ENCODE results near the gene NATD1.

The NATD1 gene

GRCh38 chr17:21189361-21189760 is 63.8 kb downstream of the NATD1 start:
- DNase-seq = no peak
